ENCODE data around the gene KLF9.
A peak's percentile ranks its signal among the peaks of the same experiment; 100 is the strongest.

KLF9 gene

DNA sequence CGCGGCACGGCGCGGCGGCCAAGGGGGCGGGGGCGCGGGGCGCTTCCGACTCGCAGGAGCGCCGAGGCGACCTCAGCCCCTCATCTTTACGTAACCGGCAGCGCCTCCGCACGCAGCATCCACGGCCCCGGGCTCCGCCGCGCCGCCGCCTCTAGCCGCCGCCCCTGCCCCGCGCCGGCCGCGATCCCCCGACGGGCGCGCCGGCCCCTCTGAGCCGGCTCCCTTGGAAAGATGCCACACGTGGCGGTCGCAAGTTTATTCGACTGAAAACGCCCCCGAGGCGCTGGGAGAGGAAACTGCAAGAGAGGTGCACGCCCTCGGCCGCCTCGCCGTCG is 1.0 kb downstream of the KLF9 start:
- TF ChIP-seq, protein P1, sequence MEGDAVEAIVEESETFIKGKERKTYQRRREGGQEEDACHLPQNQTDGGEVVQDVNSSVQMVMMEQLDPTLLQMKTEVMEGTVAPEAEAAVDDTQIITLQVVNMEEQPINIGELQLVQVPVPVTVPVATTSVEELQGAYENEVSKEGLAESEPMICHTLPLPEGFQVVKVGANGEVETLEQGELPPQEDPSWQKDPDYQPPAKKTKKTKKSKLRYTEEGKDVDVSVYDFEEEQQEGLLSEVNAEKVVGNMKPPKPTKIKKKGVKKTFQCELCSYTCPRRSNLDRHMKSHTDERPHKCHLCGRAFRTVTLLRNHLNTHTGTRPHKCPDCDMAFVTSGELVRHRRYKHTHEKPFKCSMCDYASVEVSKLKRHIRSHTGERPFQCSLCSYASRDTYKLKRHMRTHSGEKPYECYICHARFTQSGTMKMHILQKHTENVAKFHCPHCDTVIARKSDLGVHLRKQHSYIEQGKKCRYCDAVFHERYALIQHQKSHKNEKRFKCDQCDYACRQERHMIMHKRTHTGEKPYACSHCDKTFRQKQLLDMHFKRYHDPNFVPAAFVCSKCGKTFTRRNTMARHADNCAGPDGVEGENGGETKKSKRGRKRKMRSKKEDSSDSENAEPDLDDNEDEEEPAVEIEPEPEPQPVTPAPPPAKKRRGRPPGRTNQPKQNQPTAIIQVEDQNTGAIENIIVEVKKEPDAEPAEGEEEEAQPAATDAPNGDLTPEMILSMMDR (IDR thresholded peaks at IDR 0.05; ENCODE audit: insufficient read depth, low read length, missing control alignments), result no peak
- ChIA-PET POLR2A (interaction anchor here (0.9 kb wide), 1 partner anchor 189 kb away, joined by 3 read pairs; no protein-coding TSS in a partner anchor), CTCF (interaction anchor here (1.7 to 2.2 kb wide), 3 partner anchors 71 to 189 kb away, joined by 5 to 17 read pairs (median 7); no protein-coding TSS in a partner anchor)
- H3K4me3 ChIP-seq (ENCODE audit: low read depth, low read length), result peak overlapping the region; percentile 91
- no peak for DNase-seq (ENCODE audit: low read depth, low spot score)

DNA sequence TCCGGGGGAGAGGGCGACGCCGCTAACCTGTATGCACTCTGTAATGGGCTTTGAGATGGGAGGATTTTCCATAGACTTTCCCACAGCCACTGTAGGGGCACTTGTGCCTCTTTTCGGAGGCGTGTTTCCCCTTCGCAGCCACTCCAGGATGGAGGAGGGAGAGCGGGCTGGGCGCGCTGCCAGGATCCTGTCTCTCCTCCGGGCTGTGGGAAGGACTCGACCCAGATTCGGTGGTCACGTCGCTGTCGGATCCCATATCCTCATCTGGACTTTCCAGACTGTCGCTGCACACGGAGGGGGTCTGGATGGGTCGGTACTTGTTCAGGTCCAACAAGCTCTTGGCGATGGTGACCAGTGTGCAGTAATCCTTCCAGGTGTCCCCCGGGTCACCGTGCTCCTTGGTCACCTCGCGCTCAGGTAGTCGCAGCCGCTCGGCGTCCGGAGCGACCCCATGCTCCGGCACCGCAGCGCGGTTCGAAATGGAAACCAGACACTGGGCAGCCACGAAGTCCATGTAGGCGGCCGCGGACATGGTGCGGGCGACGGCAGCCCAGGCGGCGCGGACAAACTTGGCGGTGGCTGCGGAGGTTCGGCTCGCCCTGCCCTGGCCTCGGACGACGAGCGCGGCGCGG is 1.5 kb downstream of the KLF9 start:
- POLR2A ChIA-PET, result interaction anchor here (1.1 to 1.6 kb wide), 2 partner anchors 9 to 189 kb away, joined by 4 to 7 read pairs; no protein-coding TSS in a partner anchor
- H3K4me3 ChIP-seq (ENCODE audit: low read depth, low read length), result peak overlapping the region; percentile 91
- TF ChIP-seq, protein P1 (IDR thresholded peaks at IDR 0.05; ENCODE audit: insufficient read depth, low read length, missing control alignments), result no peak
- DNase-seq (ENCODE audit: low read depth, low spot score), result no peak
- CTCF ChIA-PET, result interaction anchor here (1.7 kb wide), 1 partner anchor 190 kb away, joined by 5 read pairs; no protein-coding TSS in a partner anchor

DNA sequence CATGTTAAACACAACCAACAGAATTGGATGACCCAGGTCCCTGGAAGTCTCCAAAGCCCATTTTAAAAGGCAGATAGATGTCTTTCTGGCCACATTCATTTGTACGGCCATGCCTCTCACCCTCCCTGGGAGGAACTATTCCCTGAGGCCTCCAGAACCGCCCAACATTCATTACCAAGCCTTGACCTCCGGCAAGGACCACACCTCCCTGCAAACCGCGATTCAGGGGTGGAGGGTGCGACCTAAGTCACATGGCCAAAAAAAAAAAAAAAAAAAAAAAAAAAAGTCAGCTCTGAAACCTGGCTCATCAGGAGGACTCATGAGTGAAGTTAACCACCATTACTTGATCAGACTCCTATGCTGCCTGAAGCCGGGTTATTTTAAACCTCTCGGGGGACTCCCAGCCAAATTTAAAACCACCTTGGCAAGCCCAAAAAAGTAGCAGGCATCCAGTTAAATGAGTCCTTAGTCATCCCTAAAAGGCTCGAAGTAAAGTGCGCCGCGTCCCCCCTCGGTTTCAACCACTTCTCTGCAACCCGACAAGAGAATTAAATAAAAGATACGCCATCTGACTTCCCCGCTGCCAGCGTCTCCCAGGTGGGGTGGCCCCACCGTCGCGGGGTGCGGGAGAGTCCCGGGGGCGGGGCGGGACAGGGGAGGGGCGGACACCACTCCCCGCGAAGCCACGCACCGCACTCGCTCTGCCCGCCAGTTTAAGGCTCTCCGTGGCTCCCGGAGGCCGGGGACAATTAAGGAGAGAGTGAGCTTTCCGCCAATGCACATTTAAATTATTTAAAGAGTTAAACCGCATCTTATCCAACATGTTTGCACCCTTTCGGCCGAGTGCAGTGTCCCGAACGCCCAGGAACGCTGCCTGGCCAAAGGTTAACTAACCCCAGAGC is 2.3 kb downstream of the KLF9 start:
- H3K4me3 ChIP-seq (ENCODE audit: low read depth, low read length), result peak overlapping the region; percentile 91
- no peak for DNase-seq (ENCODE audit: low read depth, low spot score)
- TF ChIP-seq, protein P1 (IDR thresholded peaks at IDR 0.05; ENCODE audit: insufficient read depth, low read length, missing control alignments), result no peak
- ChIA-PET POLR2A (interaction anchor here (0.6 to 1.6 kb wide), 3 partner anchors 10 to 190 kb away, joined by 3 to 7 read pairs (median 4); no protein-coding TSS in a partner anchor), CTCF (interaction anchor here (1.7 kb wide), 1 partner anchor 190 kb away, joined by 5 read pairs; no protein-coding TSS in a partner anchor)

DNA sequence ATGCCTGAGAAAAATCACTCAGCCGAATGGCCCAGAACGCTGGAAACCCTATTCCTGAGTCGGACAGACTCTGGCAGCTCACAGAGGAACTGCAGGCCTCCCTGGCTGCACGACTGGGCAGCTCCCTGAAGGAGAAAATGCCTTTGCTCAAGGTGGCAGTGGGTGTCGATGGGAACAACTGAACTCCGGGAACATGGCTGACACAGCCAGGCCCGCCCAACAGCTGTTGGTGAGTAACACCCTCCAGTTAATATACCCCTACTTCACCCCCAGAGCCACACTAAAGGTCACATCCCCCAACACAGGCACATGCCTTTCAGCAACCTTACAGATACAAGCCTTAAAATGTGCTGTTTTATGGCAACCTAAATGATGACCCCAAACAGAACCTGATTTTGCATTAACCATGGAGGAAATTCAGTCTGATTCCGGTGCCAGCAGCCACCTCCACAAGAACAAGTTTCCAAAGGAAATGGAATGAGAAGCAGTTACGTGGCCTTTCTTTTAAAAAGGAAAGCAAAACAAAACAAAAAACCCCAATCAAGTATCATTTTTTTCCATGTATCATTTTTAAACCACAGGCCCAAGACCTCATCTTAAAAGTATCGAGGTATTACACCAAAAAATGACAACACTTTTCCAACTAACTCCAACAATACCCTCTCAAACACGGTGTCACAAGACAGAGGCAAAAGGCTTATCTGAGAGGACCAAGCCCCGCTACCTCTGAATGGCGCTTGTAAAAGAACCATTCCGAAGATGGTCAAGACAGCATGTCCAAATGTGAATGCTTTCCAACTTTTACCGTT is 3.1 kb downstream of the KLF9 start:
- POLR2A ChIA-PET, result interaction anchor here (1.3 to 1.8 kb wide), 3 partner anchors 8 to 191 kb away, joined by 3 to 13 read pairs (median 4); no protein-coding TSS in a partner anchor
- CTCF ChIA-PET, result interaction anchor here (0.9 to 1.7 kb wide), 4 partner anchors 21 to 191 kb away, joined by 3 to 12 read pairs (median 5); no protein-coding TSS in a partner anchor
- DNase-seq (ENCODE audit: low read depth, low spot score), result no peak
- H3K4me3 ChIP-seq (ENCODE audit: low read depth, low read length), result peak overlapping the region; percentile 91
- TF ChIP-seq, protein P1 (IDR thresholded peaks at IDR 0.05; ENCODE audit: insufficient read depth, low read length, missing control alignments), result no peak

DNA sequence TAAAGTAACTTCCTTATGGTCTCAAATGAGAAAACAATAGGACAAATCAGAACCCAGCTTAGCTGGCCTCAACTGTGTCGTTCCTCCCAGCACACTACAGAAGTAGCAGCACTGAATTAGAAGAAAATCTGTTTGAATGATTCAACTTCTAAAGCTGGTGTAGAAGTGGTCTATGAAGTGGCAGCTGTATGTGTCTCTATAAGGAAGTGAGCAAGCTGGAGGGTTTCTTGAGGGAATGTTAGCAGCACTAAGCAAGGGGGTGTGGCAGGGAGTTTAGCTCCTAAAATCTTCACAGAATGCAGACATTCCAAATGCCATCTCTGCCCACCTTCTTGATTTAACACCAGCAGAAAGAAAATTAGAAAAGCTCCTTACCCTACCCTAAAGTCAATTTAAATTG is 4.1 kb downstream of the KLF9 start:
- ChIA-PET POLR2A (interaction anchor here (1.3 to 1.8 kb wide), 2 partner anchors 9 to 192 kb away, joined by 3 to 13 read pairs; no protein-coding TSS in a partner anchor), CTCF (interaction anchor here (0.7 to 1.7 kb wide), 5 partner anchors 9 to 192 kb away, joined by 3 to 12 read pairs (median 4); no protein-coding TSS in a partner anchor)
- DNase-seq (ENCODE audit: low read depth, low spot score), result no peak
- TF ChIP-seq, protein P1 (IDR thresholded peaks at IDR 0.05; ENCODE audit: insufficient read depth, low read length, missing control alignments), result no peak
- H3K4me3 ChIP-seq (ENCODE audit: low read depth, low read length), result peak overlapping the region; percentile 26
